IMR-90 (cell line): ENCODE measurements around the gene IP6K1. TPM values are rescaled to one million over a fixed set of nuclear protein-coding genes. Genes with fewer than 3 reads are reported as not detected.

ENCODE experiments used
- ATAC-seq: fragments of 200-7000 bp; cut with Tn5 transposase; 2 replicates; pipeline ENCODE4 v1.9.1; 2020; ENCODE audit warnings: low read depth, mild to moderate bottlenecking, moderate library complexity
- BruUV-seq: library from RNA; stranded (reverse); fragments of 400-500 nt; replicated peaks from 2 replicates; lab custom pipeline; 2021; lab: Mats Ljungman, UMichigan
- CTCF ChIA-PET: fragments of 300-600 bp; formaldehyde crosslinking; extraction: SDS; loops from one replicate; lab custom pipeline; 2021; ENCODE audit warnings: antibody characterized with exemption; lab: Yijun Ruan, JAX
- POLR2A ChIA-PET: fragments of 300-600 bp; sonication (Branson Sonifier 250); formaldehyde crosslinking; loops from one replicate; lab custom pipeline; 2022; ENCODE audit warnings: antibody characterized with exemption; ENCODE audit not compliant: unreplicated experiment; lab: Charles Lee
- DNase-seq: peaks from one replicate; pipeline ENCODE4 v3.0.0; 2013
- H2AFZ ChIP-seq: replicated peaks from 2 replicates; pipeline ENCODE3; 2013; ENCODE audit warnings: low read length, mild to moderate bottlenecking; ENCODE audit not compliant: poor library complexity
- H2AK5ac ChIP-seq: 2 replicates; pipeline ENCODE4 v1.6.1; 2013; ENCODE audit warnings: low read depth, low read length, inconsistent platforms
- H2AK9ac ChIP-seq: replicated peaks from 2 replicates; pipeline ENCODE3; 2013; ENCODE audit warnings: mild to moderate bottlenecking, low read depth, low read length, moderate library complexity; ENCODE audit not compliant: poor library complexity
- H2BK120ac ChIP-seq: 2 replicates; pipeline ENCODE4 v1.6.1; 2013; ENCODE audit warnings: low read depth, low read length, inconsistent platforms
- H2BK15ac ChIP-seq: 3 replicates; pipeline ENCODE4 v1.6.1; 2013; ENCODE audit warnings: low read depth, low read length, inconsistent platforms
- H2BK20ac ChIP-seq: 2 replicates; pipeline ENCODE4 v1.6.1; 2013; ENCODE audit warnings: low read depth, mild to moderate bottlenecking, inconsistent platforms, low read length, moderate library complexity
- H2BK5ac ChIP-seq: 2 replicates; pipeline ENCODE4 v1.6.1; 2013; ENCODE audit warnings: mild to moderate bottlenecking, low read depth, low read length, inconsistent platforms; ENCODE audit not compliant: poor library complexity, severe bottlenecking
- H3K14ac ChIP-seq: replicated peaks from 2 replicates; pipeline ENCODE4 v1.6.1; 2013; ENCODE audit warnings: low read depth, low read length, inconsistent platforms
- H3K18ac ChIP-seq: 2 replicates; pipeline ENCODE4 v1.6.1; 2013; ENCODE audit warnings: low read depth, low read length, control low read depth
- H3K23ac ChIP-seq: 2 replicates; pipeline ENCODE4 v1.6.1; 2013; ENCODE audit warnings: low read depth, low read length, inconsistent platforms
- H3K27ac ChIP-seq: 2 replicates; pipeline ENCODE4 v1.5.1; 2013; ENCODE audit warnings: mild to moderate bottlenecking, control low read depth, low read length; ENCODE audit not compliant: insufficient read depth
- H3K27me3 ChIP-seq: 2 replicates; pipeline ENCODE4 v1.6.1; 2013; ENCODE audit warnings: low read length; ENCODE audit not compliant: control insufficient read depth, insufficient read depth
- H3K36me3 ChIP-seq: 2 replicates; pipeline ENCODE4 v1.6.1; 2013; ENCODE audit warnings: low read length, mixed read lengths; ENCODE audit not compliant: control insufficient read depth, insufficient read depth
- H3K4ac ChIP-seq: 2 replicates; pipeline ENCODE4 v1.6.1; 2013; ENCODE audit warnings: low read depth, low read length, inconsistent platforms
- H3K4me1 ChIP-seq: 2 replicates; pipeline ENCODE4 v1.6.1; 2013; ENCODE audit warnings: low read length, mixed read lengths; ENCODE audit not compliant: control insufficient read depth, insufficient read depth
- H3K4me2 ChIP-seq: 2 replicates; pipeline ENCODE4 v1.6.1; 2013; ENCODE audit warnings: low read depth, mild to moderate bottlenecking, control low read depth, low read length, moderate library complexity
- H3K4me3 ChIP-seq: 2 replicates; pipeline ENCODE4 v1.5.1; 2013; ENCODE audit warnings: low read depth, mild to moderate bottlenecking, control low read depth, low read length, moderate library complexity; ENCODE audit not compliant: insufficient read depth
- H3K56ac ChIP-seq: 2 replicates; pipeline ENCODE4 v1.6.1; 2013; ENCODE audit warnings: low read length, inconsistent platforms; ENCODE audit not compliant: insufficient read depth; ENCODE audit errors: extremely low read depth
- H3K79me1 ChIP-seq, 2 experiments: 2 replicates each; pipeline ENCODE4 v1.6.1; 2013; ENCODE audit warnings: low read length in 2 of 2, inconsistent platforms in 1 of 2, low read depth in 1 of 2
- H3K9ac ChIP-seq: 2 replicates; pipeline ENCODE4 v1.6.1; 2013; ENCODE audit warnings: low read depth, low read length, control low read depth
- H3K9me1 ChIP-seq: 2 replicates; pipeline ENCODE4 v1.6.1; 2013; ENCODE audit warnings: low read length, inconsistent platforms; ENCODE audit not compliant: insufficient read depth
- H3K9me3 ChIP-seq: 2 replicates; pipeline ENCODE4 v1.6.1; 2013; ENCODE audit warnings: low read length; ENCODE audit not compliant: control insufficient read depth, insufficient read depth
- H4K20me1 ChIP-seq: 2 replicates; pipeline ENCODE4 v1.6.1; 2013; ENCODE audit warnings: low read length, inconsistent platforms; ENCODE audit not compliant: insufficient read depth
- H4K5ac ChIP-seq: 2 replicates; pipeline ENCODE4 v1.6.1; 2013; ENCODE audit warnings: mild to moderate bottlenecking, low read depth, low read length, control low read depth
- H4K8ac ChIP-seq, 2 experiments: 2 replicates each; pipeline ENCODE4 v1.6.1; 2013; ENCODE audit warnings: low read depth in 2 of 2, low read length in 2 of 2, control low read depth in 1 of 2, inconsistent platforms in 1 of 2
- H4K91ac ChIP-seq: 2 replicates; pipeline ENCODE4 v1.6.1; 2013; ENCODE audit warnings: low read depth, low read length, inconsistent platforms; ENCODE audit not compliant: insufficient read depth
- SMC3 ChIP-seq: fragments of 150-350 bp; IDR thresholded peaks from 2 replicates; pipeline ENCODE4 v1.6.1; 2016; ENCODE audit warnings: low read depth, mild to moderate bottlenecking, antibody characterized with exemption, low read length, moderate library complexity
- WGBS, 2 experiments: methylation state at CpG; one replicate each; pipeline versions ENCODE4 v1.1.5 to v1.1.7; 2013; ENCODE audit warnings: missing lambda C conversion rate in 2 of 2; ENCODE audit not compliant: insufficient read length in 1 of 2; ENCODE audit errors: extremely low coverage in 2 of 2; 5-methylcytosine and 5-hydroxymethylcytosine counted together
- dilution Hi-C: fragments of 300-500 bp; cut with HindIII; formaldehyde crosslinking; loops from one replicate; pipeline ENCODE4 v1.14.3; 2018; ENCODE audit warnings: low sequenced_read_pairs; ENCODE audit not compliant: unreplicated experiment
- in situ Hi-C: fragments of 300-500 bp; cut with MboI; formaldehyde crosslinking; loops from 3 replicates; pipeline ENCODE4 v1.14.3; 2019; ENCODE audit warnings: low sequenced_read_pairs, inconsistent platforms, mixed read lengths
- intact Hi-C: fragments of 100-400 bp; cut with micrococcal nuclease; formaldehyde crosslinking; loops from 2 replicates; pipeline ENCODE4 v1.10.0; 2022
- polyA plus RNA-seq, 3 experiments: library from polyadenylated mRNA; depleted of rRNA; stranded (reverse); fragments of >200 nt; gene quantifications; 2 replicates each; pipeline ENCODE4 v1.2.3, GENCODE V29; 2012; ENCODE audit warnings: low replicate concordance in 1 of 3
- total RNA-seq: library from RNA; depleted of rRNA; stranded (reverse); fragments of >200 nt; gene quantifications from 2 replicates; pipeline ENCODE4 v1.2.3, GENCODE V29; 2012
- TF ChIP-seq, protein P1 (sequence below): fragments of 150-350 bp; IDR thresholded peaks from 2 replicates; pipeline ENCODE4 v1.6.1; 2017; ENCODE audit warnings: mild to moderate bottlenecking, antibody characterized with exemption, low read length, low read depth
- TF ChIP-seq, protein P2 (sequence below): conservative IDR thresholded peaks from 2 replicates; pipeline ENCODE4 v1.5.1; 2012; ENCODE audit warnings: mild to moderate bottlenecking, low read depth, low read length, improper control_type of control experiment

Gene IP6K1
- total and polyA plus RNA-seq, 2 of the 4 experiments (the other 2 are of a cell fraction), result 28.3 to 28.7 TPM

DNA sequence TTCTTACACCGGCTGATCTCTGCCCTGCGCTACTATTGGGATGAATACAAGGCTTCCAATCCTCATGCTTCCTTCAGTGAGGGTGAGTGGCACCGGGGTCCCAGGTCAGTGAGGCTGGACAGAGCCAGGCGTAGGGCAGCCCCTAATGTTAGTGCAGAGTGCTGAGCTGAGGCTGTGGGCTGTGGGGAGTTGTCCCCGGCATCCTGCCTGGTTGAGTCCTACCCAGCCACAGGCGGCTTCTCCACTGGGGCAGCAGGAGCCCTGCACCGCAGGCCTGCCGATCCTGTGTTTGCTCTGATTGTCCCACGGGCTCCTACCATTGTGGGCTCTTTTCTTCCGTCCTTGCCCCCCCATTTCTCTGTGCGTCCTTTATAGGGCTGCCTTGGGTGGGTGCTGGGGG lies 83.7 kb downstream of the IP6K1 start:
- CTCF ChIA-PET, result interaction anchor here (2.2 kb wide), 1 partner anchor 137 kb away, joined by 11 read pairs; no protein-coding TSS in a partner anchor
- no TSS peak for BruUV-seq

More for the DNA sequence above, 83.7 kb downstream of the IP6K1 start:
- in situ Hi-C loops (loop anchor here (5.0 kb wide), 2 partner anchors 140 to 205 kb away; no protein-coding TSS in a partner anchor), dilution Hi-C loops (no loop called here), intact Hi-C loops (loop anchor here (1.0 to 10.0 kb wide), 3 partner anchors 137 to 392 kb away; no protein-coding TSS in a partner anchor)
- Histone ChIP-seq H2AK5ac (no peak overlapping the region), H2AFZ (no peak overlapping the region), H4K20me1 (peaks cover 7% of the 10 kb centered on the region; the same call in 1 of the 2 replicates), H3K18ac (no peak overlapping the region), H3K14ac (no peak overlapping the region), H3K4me1 (no peaks in the 10 kb centered on the region), H4K91ac (no peak overlapping the region), H3K4me3 (no peak overlapping the region), H2BK15ac (no peak overlapping the region), H2BK20ac (no peak overlapping the region), H2BK5ac (no peak overlapping the region), H3K4ac (no peak overlapping the region), H3K36me3 (peaks cover 48% of the 10 kb centered on the region), H3K79me1 (no peaks in the 10 kb centered on the region), H3K9me1 (no peaks in the 10 kb centered on the region), H4K8ac (no peak overlapping the region), H3K27ac (no peak overlapping the region), H3K23ac (no peak overlapping the region), H2BK120ac (no peak overlapping the region), H3K9ac (no peak overlapping the region), H3K4me2 (no peak overlapping the region), H3K56ac (no peak overlapping the region), H2AK9ac (no peak overlapping the region), H3K9me3 (no peaks in the 10 kb centered on the region), H4K5ac (no peak overlapping the region), H3K27me3 (no peaks in the 10 kb centered on the region)
- no CpG with 5 or more reads among the region's 11 CpGs for WGBS, 2 experiments
- TF ChIP-seq SMC3, result no peak
- TF ChIP-seq, protein P1, sequence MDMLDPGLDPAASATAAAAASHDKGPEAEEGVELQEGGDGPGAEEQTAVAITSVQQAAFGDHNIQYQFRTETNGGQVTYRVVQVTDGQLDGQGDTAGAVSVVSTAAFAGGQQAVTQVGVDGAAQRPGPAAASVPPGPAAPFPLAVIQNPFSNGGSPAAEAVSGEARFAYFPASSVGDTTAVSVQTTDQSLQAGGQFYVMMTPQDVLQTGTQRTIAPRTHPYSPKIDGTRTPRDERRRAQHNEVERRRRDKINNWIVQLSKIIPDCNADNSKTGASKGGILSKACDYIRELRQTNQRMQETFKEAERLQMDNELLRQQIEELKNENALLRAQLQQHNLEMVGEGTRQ, result no peak
- TF ChIP-seq, protein P2, sequence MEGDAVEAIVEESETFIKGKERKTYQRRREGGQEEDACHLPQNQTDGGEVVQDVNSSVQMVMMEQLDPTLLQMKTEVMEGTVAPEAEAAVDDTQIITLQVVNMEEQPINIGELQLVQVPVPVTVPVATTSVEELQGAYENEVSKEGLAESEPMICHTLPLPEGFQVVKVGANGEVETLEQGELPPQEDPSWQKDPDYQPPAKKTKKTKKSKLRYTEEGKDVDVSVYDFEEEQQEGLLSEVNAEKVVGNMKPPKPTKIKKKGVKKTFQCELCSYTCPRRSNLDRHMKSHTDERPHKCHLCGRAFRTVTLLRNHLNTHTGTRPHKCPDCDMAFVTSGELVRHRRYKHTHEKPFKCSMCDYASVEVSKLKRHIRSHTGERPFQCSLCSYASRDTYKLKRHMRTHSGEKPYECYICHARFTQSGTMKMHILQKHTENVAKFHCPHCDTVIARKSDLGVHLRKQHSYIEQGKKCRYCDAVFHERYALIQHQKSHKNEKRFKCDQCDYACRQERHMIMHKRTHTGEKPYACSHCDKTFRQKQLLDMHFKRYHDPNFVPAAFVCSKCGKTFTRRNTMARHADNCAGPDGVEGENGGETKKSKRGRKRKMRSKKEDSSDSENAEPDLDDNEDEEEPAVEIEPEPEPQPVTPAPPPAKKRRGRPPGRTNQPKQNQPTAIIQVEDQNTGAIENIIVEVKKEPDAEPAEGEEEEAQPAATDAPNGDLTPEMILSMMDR, result no peak
- DNase-seq (no peak), ATAC-seq (no peak)
- POLR2A ChIA-PET, result no interaction called here
